PFSK-1 (cell line): ENCODE measurements around the gene NOTCH3.

Experiments
- FOXP2 ChIP-seq: optimal IDR thresholded peaks from 2 replicates; pipeline ENCODE3; 2011; ENCODE audit warnings: borderline replicate concordance, control low read depth, inconsistent platforms; ENCODE audit not compliant: insufficient read depth; ENCODE audit errors: extremely low read length, extremely low read depth
- POLR2AphosphoS5 ChIP-seq: IDR thresholded peaks from 2 replicates; pipeline ENCODE4 v1.6.1; 2012; ENCODE audit warnings: low read depth, mild to moderate bottlenecking, control low read depth, low read length, moderate library complexity
- SIN3A ChIP-seq: IDR thresholded peaks from 2 replicates; pipeline ENCODE4 v1.6.1; 2012; ENCODE audit warnings: mild to moderate bottlenecking, low read length, moderate library complexity, borderline replicate concordance; ENCODE audit not compliant: insufficient read depth
- TAF1 ChIP-seq: IDR thresholded peaks from 2 replicates; pipeline ENCODE4 v1.6.1; 2012; ENCODE audit warnings: low read length, control low read depth, borderline replicate concordance; ENCODE audit not compliant: insufficient read depth
- TF ChIP-seq, protein P1 (sequence below), 2 experiments: IDR thresholded peaks; 2 replicates each; pipeline versions ENCODE4 v1.6.1 to v1.8.0; 2011 to 2012; ENCODE audit warnings: low read depth in 2 of 2, low read length in 2 of 2, control low read depth in 1 of 2, inconsistent platforms in 1 of 2, mild to moderate bottlenecking in 1 of 2, moderate library complexity in 1 of 2; ENCODE audit not compliant: insufficient read depth in 1 of 2

The NOTCH3 gene

DNA sequence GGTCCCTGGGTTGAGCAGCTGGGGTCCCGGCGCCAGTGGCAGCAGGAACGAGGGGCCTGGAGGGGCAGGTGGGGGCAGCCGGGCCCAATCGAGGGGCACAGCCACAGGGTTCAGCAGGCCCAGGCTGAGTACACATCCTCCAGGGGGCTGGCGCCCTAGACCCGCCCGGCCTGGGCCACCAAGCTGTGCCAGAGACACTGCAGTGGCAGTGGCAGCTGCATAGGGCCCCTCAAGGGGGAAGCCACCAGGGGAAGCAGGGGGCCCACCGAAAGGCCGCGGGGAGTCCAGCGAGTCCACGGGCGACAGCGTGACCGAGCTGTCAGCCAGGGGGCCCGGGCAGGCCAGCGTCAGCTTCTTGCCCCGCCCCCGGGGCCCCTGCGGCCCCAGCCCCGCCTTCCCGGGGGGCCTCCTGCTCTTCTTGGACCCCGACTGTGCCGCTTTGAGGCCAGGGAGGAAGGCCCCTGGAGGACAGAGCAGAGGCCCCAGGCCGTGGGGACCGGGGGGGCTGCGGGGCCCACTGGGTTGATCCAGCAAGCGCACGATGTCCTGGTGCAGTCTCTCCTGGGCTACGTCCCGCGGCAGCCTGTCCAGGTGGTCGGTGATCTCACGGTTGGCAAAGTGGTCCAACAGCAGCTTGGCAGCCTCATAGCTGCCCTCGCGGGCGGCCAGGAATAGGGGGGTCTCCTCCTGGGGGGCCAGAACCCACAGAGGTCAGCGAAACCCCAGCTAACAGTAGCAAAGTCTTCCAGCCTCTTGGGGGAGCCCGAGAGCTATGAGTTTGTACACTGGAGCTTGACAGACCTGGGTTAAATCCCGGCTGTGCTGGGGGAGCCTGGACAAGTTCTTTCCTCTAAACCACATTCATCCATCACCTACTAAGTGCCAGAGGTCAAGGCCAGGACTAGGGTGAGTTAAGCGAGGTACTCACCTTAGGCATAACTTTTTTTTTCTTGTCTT, 39.5 kb downstream of the NOTCH3 start:
- no peak for TF ChIP-seq POLR2AphosphoS5
- TF ChIP-seq FOXP2, result no peak
- TF ChIP-seq, protein P1, sequence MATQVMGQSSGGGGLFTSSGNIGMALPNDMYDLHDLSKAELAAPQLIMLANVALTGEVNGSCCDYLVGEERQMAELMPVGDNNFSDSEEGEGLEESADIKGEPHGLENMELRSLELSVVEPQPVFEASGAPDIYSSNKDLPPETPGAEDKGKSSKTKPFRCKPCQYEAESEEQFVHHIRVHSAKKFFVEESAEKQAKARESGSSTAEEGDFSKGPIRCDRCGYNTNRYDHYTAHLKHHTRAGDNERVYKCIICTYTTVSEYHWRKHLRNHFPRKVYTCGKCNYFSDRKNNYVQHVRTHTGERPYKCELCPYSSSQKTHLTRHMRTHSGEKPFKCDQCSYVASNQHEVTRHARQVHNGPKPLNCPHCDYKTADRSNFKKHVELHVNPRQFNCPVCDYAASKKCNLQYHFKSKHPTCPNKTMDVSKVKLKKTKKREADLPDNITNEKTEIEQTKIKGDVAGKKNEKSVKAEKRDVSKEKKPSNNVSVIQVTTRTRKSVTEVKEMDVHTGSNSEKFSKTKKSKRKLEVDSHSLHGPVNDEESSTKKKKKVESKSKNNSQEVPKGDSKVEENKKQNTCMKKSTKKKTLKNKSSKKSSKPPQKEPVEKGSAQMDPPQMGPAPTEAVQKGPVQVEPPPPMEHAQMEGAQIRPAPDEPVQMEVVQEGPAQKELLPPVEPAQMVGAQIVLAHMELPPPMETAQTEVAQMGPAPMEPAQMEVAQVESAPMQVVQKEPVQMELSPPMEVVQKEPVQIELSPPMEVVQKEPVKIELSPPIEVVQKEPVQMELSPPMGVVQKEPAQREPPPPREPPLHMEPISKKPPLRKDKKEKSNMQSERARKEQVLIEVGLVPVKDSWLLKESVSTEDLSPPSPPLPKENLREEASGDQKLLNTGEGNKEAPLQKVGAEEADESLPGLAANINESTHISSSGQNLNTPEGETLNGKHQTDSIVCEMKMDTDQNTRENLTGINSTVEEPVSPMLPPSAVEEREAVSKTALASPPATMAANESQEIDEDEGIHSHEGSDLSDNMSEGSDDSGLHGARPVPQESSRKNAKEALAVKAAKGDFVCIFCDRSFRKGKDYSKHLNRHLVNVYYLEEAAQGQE (IDR thresholded peaks at IDR 0.05; ENCODE audit: insufficient read depth in 1 of 2, low read depth in 2 of 2, low read length in 2 of 2), result no peak
- TF ChIP-seq SIN3A, result no peak
- no peak for TF ChIP-seq TAF1

DNA sequence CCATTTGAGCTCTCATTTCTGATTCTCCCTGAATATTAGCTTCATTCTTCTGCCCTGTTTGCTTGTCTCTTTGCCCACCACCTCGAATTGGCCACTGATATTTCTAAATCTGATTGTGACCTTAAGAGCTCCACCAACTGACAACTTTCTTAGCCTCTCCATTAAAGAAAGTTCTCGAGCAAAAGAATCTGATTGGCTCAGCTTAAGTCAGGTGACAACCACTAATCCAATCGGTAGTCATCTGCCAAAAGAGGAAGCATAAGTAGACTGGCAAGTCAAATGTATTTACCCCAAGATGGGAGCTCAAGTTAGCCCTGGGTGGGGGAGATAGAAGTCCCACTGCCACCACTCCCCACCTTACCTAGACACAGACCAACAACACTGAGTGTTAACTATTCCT, 41.5 kb downstream of the NOTCH3 start:
- no peak for TF ChIP-seq SIN3A
- TF ChIP-seq TAF1, result no peak
- TF ChIP-seq POLR2AphosphoS5, result no peak
- no peak for TF ChIP-seq FOXP2
- TF ChIP-seq, protein P1 (IDR thresholded peaks at IDR 0.05; ENCODE audit: insufficient read depth in 1 of 2, low read depth in 2 of 2, low read length in 2 of 2), result no peak

DNA sequence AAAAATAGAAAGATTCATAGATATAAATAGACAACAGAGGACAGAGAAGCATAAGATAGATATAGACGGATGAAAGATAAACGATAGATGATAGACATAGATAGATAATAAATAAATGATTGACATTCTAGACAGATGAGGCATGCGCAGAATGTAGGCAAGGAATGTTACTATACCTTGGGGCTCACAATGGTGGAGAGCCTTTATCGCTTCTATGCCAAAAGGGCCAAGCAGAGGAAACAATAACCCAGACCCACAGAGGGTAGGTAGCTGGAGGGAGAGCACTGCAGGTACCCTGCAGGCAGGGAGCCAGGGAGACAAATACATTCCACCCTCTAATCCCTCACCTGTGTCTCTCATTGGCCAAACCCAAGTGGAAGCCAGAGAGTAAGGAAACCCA, 44.4 kb downstream of the NOTCH3 start:
- TF ChIP-seq POLR2AphosphoS5 (no peak), SIN3A (no peak)

DNA sequence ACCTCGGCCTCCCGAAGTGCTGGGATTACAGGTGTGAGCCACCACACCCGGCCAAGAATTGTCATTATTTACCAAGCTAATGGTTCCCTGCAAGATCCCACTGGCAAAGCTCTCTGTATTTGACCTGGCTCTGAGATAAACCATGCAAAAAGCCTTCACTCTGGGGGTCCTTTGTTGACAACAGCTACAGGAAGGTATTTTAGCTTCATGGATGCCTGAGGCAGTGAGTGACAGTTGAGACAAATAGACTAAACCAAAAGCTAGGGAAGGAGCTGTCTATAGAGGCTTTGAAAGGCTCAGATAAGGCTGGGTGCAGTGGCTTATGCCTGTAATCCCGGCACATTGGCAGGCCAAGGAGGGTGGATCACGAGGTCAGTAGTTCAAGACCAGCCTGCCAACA, 45.5 kb downstream of the NOTCH3 start:
- TF ChIP-seq TAF1 (no peak), POLR2AphosphoS5 (no peak), SIN3A (no peak), FOXP2 (no peak)
- TF ChIP-seq, protein P1 (IDR thresholded peaks at IDR 0.05; ENCODE audit: insufficient read depth in 1 of 2, low read depth in 2 of 2, low read length in 2 of 2), result no peak

DNA sequence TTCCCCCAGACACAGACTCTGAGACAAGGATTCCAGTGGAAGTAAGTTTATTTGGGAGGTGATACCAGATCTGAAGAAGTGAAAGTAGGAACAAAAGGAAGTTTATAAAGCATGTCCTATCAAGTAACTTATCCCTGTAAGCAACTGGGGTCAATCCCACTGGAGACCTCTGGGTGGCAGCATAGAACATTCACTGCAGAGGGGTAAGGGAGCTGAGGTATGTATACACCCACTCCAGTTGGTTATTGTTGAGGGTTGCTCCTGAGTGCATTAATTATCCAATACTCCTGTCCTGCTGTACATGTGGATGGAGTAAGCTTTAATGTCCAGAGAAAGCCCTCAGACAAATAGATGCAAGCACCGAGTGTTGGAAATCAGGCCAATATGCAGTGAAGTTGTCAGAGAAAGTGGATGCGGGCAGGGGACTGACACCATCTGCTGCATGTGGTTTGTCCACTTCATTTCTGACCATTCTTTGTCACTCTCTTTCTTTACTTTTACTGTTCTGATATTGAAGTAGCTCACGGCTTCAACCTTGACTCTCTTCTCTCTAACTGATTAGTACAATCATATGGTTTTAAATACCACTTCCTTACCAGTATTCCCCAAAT, 46.7 kb downstream of the NOTCH3 start:
- TF ChIP-seq, protein P1 (IDR thresholded peaks at IDR 0.05; ENCODE audit: insufficient read depth in 1 of 2, low read depth in 2 of 2, low read length in 2 of 2), result no peak
- TF ChIP-seq TAF1 (no peak), POLR2AphosphoS5 (no peak), FOXP2 (no peak)
